ENCODE data around the gene YWHAG. TPM values are rescaled to one million over a fixed set of nuclear protein-coding genes. Genes with fewer than 3 reads are reported as not detected.
A peak's percentile ranks its signal among the peaks of the same experiment; 100 is the strongest.
"Not testable (repeated sequence)": the region's sequence is repeated elsewhere in the genome, so short reads cannot be mapped to it uniquely, and the experiment has no call there.

The YWHAG gene
- total RNA-seq, 2 experiments from 2014 or later = 62.7 to 66.5 TPM

DNA sequence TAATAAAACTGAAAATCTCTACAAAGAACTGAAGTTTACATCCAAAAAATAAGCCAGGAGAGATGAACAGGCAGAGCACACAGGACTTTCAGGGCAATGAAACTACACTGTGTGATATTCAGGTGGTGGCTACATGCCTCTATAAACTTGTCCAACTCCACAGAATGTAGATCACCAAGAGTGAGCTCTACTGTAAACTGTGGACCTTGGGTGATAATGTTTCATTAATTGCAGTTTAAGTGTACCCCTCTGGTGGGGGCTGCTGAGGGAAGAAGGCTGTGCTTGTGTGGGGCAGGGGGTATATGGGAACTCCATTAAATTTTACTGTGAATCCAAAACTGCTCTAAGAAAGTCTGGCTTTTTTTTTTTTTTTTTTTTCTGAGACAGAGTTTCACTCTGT is 22.7 kb downstream of the YWHAG start:
- Mint-ChIP-seq H3K27ac (no peak overlapping the region), H3K4me3 (no peak overlapping the region), H3K9me3 (no peaks in the 10 kb centered on the region), H3K4me1 (peaks cover 13% of the 10 kb centered on the region), H3K27me3 (no peaks in the 10 kb centered on the region), H3K36me3 (peaks cover 18% of the 10 kb centered on the region)
- no peak for DNase-seq
- POLR2A ChIA-PET = no interaction called here
- ATAC-seq (ENCODE audit: low read depth) = no peak

DNA sequence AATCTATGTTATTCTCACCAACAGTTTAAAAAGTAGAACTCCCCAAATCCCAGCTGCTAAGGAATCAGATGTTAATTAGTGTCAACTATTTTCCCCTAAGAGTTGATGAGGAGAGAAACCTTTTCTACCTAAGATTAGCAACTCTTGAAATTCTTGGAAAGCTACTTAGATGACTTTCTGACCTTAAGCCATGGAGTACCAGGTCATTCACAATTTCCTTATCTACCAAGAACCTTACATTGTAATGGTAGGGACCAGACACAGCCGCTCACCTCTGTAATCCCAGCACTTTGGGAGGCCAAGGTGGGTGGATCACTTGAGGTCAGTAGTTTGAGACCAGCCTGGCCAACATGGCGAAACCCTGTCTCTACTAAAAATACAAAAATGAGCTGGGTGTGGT is 23.4 kb downstream of the YWHAG start:
- ATAC-seq (ENCODE audit: low read depth); H3K27ac Mint-ChIP-seq; H3K9me3 Mint-ChIP-seq; DNase-seq; H3K4me3 Mint-ChIP-seq; H3K27me3 Mint-ChIP-seq; POLR2A ChIA-PET: not testable (repeated sequence)
- H3K36me3 Mint-ChIP-seq = peaks cover 15% of the 10 kb centered on the region
- H3K4me1 Mint-ChIP-seq = peaks cover 11% of the 10 kb centered on the region

DNA sequence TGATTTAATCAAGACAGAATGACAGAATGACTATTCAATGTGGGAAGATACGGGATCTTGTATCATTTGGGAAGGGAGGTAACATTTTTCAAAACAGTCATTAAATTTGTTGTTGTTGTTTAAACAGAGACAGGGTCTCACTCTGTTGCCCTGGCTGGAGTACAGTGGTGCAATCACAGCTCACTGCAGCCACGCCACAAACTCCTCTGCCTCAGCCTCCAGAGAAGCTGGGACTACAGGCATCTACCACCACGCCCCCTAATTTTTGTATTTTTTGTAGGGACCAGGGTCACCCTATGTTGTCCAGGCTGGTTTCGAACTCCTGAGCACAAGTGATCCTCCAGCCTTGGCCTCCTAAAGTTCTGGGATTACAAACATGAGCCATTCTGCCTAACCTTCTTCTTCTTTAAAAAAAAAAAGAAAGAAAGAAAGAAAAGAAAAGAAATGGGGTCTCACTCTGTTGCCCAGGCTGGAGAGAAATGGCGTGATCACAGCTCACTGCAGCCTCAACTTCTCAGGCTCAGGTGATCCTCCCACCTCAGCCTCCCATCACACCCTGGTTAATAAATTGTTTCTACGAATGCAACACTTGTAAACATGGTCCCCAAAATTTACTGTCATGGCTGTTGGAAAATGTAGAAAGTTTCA is 24.3 kb downstream of the YWHAG start:
- Mint-ChIP-seq H3K36me3 (peaks cover 13% of the 10 kb centered on the region), H3K9me3 (no peaks in the 10 kb centered on the region), H3K27me3 (no peaks in the 10 kb centered on the region), H3K27ac (no peak overlapping the region), H3K4me1 (peaks cover 13% of the 10 kb centered on the region), H3K4me3 (no peak overlapping the region)
- DNase-seq = no peak
- ATAC-seq (ENCODE audit: low read depth) = no peak
- POLR2A ChIA-PET = interaction anchor here (1.1 kb wide), 1 partner anchor 14 kb away, joined by 6 read pairs; no protein-coding TSS in a partner anchor

DNA sequence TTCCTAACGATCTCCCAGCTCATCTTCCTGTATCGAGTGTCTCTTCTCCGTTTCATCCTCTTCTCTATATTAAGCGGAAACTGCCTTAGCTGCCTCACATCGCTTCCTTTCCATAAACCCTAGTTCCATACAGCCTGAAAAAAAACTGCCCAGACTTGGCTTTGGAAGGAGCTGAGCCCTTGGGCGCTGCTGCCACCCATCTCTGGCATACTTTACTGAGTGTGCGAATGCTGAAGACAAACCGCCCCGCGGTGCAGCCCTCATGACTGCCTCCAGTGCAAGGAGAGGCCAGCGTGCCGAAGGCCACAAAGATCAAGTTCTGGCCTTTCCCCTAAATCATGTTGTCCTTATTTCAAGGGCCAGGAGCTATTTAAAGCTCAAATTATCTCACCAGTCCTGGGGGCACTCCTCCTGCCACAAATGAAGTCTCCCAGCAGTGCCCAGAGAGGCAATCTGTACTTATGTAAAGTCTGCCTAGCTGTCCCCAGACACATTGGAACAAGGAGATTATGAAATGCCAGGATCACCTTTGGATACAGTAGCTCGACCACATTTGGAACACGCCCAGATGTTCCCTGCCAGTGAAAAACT is 25.2 kb downstream of the YWHAG start:
- Mint-ChIP-seq H3K9me3 (no peaks in the 10 kb centered on the region), H3K27me3 (no peaks in the 10 kb centered on the region), H3K36me3 (peaks cover 16% of the 10 kb centered on the region), H3K4me3 (no peak overlapping the region), H3K4me1 (peaks cover 13% of the 10 kb centered on the region), H3K27ac (no peak overlapping the region)
- POLR2A ChIA-PET = interaction anchor here (0.6 to 1.1 kb wide), 2 partner anchors 14 to 30 kb away, joined by 3 to 6 read pairs; no protein-coding TSS in a partner anchor
- DNase-seq = no peak
- ATAC-seq (ENCODE audit: low read depth) = no peak

DNA sequence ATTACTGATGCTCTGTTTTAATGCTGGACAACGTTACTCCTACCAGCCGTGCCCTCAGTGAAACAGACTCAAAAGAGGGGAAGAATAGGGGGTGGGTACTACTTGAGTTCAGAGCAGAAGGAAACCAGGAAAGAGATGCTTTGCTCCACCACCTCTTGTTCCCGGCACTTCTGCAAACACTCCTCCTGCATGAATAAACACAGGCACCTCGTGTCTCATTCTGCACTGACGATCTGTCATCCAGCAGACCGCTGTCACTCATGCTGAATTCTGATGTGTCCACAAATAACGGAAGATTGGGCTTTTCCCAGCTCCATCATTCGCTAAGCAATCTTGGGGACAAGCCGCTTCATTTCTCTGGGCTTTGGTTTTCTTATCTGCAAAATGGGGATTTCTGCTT is 26.7 kb downstream of the YWHAG start:
- POLR2A ChIA-PET = no interaction called here
- no peaks in the 10 kb centered on the region for H3K27me3 Mint-ChIP-seq
- peaks cover 18% of the 10 kb centered on the region for H3K36me3 Mint-ChIP-seq
- H3K4me1 Mint-ChIP-seq = peaks cover 19% of the 10 kb centered on the region
- H3K27ac Mint-ChIP-seq = no peak overlapping the region
- DNase-seq = no peak
- H3K9me3 Mint-ChIP-seq = no peaks in the 10 kb centered on the region
- H3K4me3 Mint-ChIP-seq = no peak overlapping the region
- ATAC-seq (ENCODE audit: low read depth) = no peak

DNA sequence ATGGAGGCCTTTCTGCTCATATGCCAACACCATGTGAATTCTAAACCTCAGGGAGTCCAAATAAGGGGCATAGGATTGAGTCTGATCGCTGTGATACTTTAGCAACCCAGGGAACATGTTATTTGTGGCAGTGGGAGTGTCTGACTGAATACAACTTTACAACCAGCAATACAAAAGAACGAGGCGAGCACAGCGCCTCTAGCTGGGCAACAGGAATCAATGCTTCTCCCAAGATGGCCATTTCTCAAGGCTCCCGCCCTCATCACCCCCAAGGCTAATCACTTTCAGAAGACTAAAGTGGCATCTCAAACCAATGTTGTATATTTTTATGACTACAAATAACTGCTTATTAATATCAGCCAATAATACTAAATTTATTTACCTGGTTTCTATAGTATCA is 28.1 kb downstream of the YWHAG start:
- DNase-seq (no peak), ATAC-seq (ENCODE audit: low read depth) (no peak)
- H3K9me3 Mint-ChIP-seq = no peaks in the 10 kb centered on the region
- POLR2A ChIA-PET = no interaction called here
- H3K27ac Mint-ChIP-seq = no peak overlapping the region
- no peaks in the 10 kb centered on the region for H3K27me3 Mint-ChIP-seq
- no peak overlapping the region for H3K4me3 Mint-ChIP-seq
- H3K36me3 Mint-ChIP-seq = peaks cover 21% of the 10 kb centered on the region
- H3K4me1 Mint-ChIP-seq = peaks cover 24% of the 10 kb centered on the region

DNA sequence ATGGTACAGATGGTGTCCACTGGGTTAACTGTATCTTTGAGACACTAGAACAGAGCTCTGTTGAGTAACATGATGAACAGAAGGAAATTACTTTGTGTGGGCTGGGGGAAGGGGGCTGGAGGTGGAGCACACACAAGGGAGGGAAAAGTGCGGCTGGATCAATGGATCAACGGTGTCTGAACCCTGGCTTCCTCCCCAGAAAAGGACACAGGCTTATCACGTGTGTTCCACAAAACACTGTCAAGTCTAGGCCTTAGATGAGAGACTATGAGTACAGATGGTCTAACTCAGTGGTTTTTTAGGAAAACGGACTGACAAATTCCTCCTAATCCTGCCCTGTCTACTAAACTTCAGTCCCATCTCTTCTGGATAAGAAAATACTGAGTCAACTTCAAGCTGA is 28.5 kb downstream of the YWHAG start:
- H3K9me3 Mint-ChIP-seq = no peaks in the 10 kb centered on the region
- H3K27ac Mint-ChIP-seq = no peak overlapping the region
- H3K36me3 Mint-ChIP-seq = peaks cover 21% of the 10 kb centered on the region
- no peak for ATAC-seq (ENCODE audit: low read depth)
- no peak for DNase-seq
- POLR2A ChIA-PET = no interaction called here
- H3K4me3 Mint-ChIP-seq = no peak overlapping the region
- peaks cover 24% of the 10 kb centered on the region for H3K4me1 Mint-ChIP-seq
- H3K27me3 Mint-ChIP-seq = no peaks in the 10 kb centered on the region

DNA sequence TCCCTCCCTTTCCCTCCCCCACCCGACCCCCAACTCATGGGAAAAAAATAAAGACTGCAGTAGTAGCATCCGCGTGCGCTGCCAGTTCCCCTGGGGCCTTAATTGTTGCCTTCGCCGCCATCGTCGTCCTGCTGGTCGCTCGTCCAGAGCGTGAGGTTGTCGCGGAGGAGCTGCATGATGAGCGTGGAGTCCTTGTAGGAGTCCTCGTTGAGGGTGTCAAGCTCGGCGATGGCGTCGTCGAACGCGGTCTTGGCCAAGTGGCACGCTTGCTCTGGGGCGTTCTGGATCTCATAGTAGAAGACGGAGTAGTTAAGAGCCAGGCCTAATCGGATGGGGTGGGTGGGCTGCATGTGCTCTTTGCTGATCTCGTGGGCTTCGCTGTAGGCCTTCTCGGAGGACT is 29.3 kb downstream of the YWHAG start:
- no peaks in the 10 kb centered on the region for H3K9me3 Mint-ChIP-seq
- H3K4me1 Mint-ChIP-seq = peaks cover 24% of the 10 kb centered on the region
- DNase-seq = no peak
- H3K27me3 Mint-ChIP-seq = no peaks in the 10 kb centered on the region
- POLR2A ChIA-PET = no interaction called here
- ATAC-seq (ENCODE audit: low read depth) = no peak
- H3K36me3 Mint-ChIP-seq = peaks cover 21% of the 10 kb centered on the region
- H3K4me3 Mint-ChIP-seq = no peak overlapping the region
- H3K27ac Mint-ChIP-seq = peak overlapping the region; percentile 53

DNA sequence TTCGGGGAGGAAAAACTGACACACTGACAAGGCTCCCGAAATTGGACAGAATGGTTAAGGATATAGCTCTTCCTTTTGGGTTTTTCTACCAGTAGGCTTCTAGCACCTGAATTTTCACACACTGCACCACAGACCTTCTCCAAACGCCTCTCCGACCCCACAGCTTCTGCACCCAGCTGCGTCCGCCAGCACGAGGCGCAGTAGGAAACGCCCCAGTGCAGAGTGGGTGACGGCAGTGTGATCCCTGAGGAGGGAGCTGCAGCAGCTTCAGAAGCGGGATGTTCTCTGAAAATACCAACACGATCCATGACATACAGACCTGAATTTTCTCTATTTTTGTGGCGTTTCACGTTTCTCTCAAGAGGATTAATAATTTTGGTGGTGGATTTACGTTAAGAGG is 30.4 kb downstream of the YWHAG start:
- H3K4me3 Mint-ChIP-seq = no peak overlapping the region
- POLR2A ChIA-PET = interaction anchor here (2.2 kb wide), 1 partner anchor 10 kb away, joined by 11 read pairs; no protein-coding TSS in a partner anchor
- no peaks in the 10 kb centered on the region for H3K27me3 Mint-ChIP-seq
- H3K36me3 Mint-ChIP-seq = peaks cover 21% of the 10 kb centered on the region
- H3K4me1 Mint-ChIP-seq = peaks cover 22% of the 10 kb centered on the region
- DNase-seq = no peak
- H3K9me3 Mint-ChIP-seq = no peaks in the 10 kb centered on the region
- H3K27ac Mint-ChIP-seq = peak overlapping the region; percentile 25
- no peak for ATAC-seq (ENCODE audit: low read depth)

DNA sequence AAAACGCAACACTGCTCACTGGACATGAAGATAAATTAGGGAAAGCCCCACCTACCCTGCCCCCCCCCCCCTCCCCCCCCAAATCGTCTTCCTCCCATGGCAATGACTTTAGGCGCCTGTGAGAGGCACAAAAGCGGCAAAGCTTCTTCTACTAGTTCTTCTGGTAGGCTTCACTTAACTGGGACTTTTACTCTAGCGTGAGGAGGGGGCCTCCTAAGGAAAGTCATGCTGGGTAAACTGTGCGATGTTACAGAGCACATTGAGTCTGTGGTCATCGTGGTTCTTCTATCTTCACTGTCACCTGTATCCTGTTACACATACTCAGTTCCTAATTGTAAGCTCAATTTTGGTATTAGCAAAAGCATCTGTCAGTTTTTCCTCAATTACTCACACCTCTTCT is 31.2 kb downstream of the YWHAG start:
- no peak for DNase-seq
- Mint-ChIP-seq H3K9me3 (no peaks in the 10 kb centered on the region), H3K4me1 (peaks cover 21% of the 10 kb centered on the region), H3K27me3 (no peaks in the 10 kb centered on the region), H3K4me3 (peak overlapping the region; percentile 13), H3K36me3 (peaks cover 21% of the 10 kb centered on the region), H3K27ac (peak overlapping the region; percentile 51)
- POLR2A ChIA-PET = interaction anchor here (0.6 to 2.2 kb wide), 3 partner anchors 9 to 678 kb away, joined by 3 to 11 read pairs (median 4); no protein-coding TSS in a partner anchor
- peak; percentile 43 for ATAC-seq (ENCODE audit: low read depth)

DNA sequence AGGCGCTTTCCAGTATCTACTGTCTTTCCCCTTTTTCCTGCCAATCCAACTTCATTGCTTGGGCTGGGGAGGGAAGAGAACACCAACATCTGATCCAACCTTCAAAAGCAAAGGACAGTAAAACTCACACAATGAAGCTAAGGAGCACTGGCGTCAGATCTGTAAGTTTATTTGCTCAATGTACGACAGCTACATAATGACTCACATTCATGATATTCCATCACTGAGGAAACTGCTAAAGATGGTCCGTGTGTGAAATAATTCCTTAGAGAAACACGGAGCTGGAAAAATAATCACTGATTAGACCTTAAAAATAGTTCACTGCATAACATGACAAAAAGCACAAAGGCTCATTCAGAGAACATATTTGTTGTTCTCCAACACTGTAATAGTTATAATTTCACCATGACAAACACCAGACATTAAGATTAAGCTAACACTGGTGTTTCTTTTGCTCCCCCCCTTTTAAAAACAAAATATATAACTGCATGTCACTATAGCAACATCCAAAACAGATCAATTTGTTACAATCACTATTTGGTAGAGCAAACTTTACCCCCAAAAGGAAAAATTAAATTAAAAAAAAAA is 32.1 kb downstream of the YWHAG start:
- POLR2A ChIA-PET = interaction anchor here (0.7 to 2.2 kb wide), 3 partner anchors 9 to 275 kb away, joined by 3 to 11 read pairs (median 4); no protein-coding TSS in a partner anchor
- Mint-ChIP-seq H3K27ac (no peak overlapping the region), H3K9me3 (no peaks in the 10 kb centered on the region), H3K4me1 (peaks cover 20% of the 10 kb centered on the region), H3K36me3 (peaks cover 21% of the 10 kb centered on the region), H3K27me3 (no peaks in the 10 kb centered on the region), H3K4me3 (no peak overlapping the region)
- ATAC-seq (ENCODE audit: low read depth) (no peak), DNase-seq (no peak)

DNA sequence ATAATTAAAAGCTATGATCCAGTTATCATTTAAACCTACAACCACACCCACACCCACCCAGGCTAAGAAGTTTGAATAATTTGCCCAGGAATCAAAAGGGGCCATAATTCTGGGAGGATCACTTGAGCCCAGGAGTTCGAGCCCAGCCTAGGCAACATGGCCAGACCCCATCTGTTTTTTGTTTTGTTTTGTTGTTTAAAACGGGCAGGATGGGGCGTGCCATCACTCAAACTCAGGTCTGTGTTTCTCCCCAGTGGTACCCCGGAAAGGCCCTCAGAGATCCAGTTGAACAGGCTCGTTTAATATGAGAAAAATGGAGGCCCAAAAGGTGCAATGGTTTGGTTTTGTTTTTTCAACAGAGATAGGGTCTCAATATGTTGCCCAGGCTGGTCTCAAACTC is 33.0 kb downstream of the YWHAG start:
- POLR2A ChIA-PET = interaction anchor here (0.5 kb wide), 1 partner anchor 39 kb away, joined by 5 read pairs; no protein-coding TSS in a partner anchor

DNA sequence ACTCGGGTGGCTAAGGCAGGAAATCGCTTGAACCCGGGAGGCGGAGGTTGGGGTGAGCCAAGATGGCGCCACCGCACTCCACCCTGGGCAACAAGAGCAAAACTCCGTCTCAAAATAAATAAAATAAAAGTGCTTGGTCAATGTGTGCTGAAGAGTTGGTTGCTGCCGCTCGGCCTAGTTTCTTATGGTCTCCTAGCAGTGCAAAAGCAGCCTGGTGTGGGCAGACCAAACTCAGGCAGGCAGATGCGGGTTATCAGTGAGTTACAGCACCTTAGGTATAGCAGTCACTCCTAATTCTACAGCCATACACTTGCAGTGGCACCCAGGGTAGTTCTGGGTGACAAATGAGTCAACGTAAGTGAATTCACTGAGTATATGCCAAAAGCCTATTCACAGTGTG is 33.7 kb downstream of the YWHAG start:
- H3K4me3 Mint-ChIP-seq = no peak overlapping the region
- H3K9me3 Mint-ChIP-seq = no peaks in the 10 kb centered on the region
- no peak overlapping the region for H3K27ac Mint-ChIP-seq
- no peak for DNase-seq
- H3K36me3 Mint-ChIP-seq = peaks cover 17% of the 10 kb centered on the region
- POLR2A ChIA-PET = interaction anchor here (0.5 to 1.2 kb wide), 3 partner anchors 28 to 40 kb away, joined by 3 to 5 read pairs (median 5); partner anchors contain the start of gene YWHAG
- no peaks in the 10 kb centered on the region for H3K27me3 Mint-ChIP-seq
- no peak for ATAC-seq (ENCODE audit: low read depth)
- peaks cover 19% of the 10 kb centered on the region for H3K4me1 Mint-ChIP-seq

More for the DNA sequence above, 33.0 kb downstream of the YWHAG start:
- ATAC-seq (ENCODE audit: low read depth) (no peak), DNase-seq (no peak)
- Mint-ChIP-seq H3K27ac (no peak overlapping the region), H3K36me3 (peaks cover 19% of the 10 kb centered on the region), H3K4me3 (no peak overlapping the region), H3K9me3 (no peaks in the 10 kb centered on the region), H3K27me3 (no peaks in the 10 kb centered on the region), H3K4me1 (peaks cover 20% of the 10 kb centered on the region)

Data from activated naive CD8-positive, alpha-beta T cell treated with anti-CD3 and anti-CD28 coated beads, Interleukin-2, amount 10 ng/mL, durations not matched to agents 7 days and 5 days (primary cell).